Mucosa of rectum (tissue), 2 donors: ENCODE data around the gene CHST3.
"Not testable (repeated sequence)": the region's sequence is repeated elsewhere in the genome, so short reads cannot be mapped to it uniquely, and the experiment has no call there.

Experiments used
- H3K27ac ChIP-seq, 2 donors: one replicate each; pipeline ENCODE4 v1.7.0; 2013; ENCODE audit warnings: inconsistent platforms in 2 of 2, low read depth in 2 of 2, low read length in 2 of 2
- H3K27me3 ChIP-seq, 2 donors: one replicate each; pipeline ENCODE4 v1.7.0; 2013; ENCODE audit warnings: low read length in 2 of 2; ENCODE audit not compliant: control insufficient read depth in 2 of 2, insufficient read depth in 2 of 2
- H3K36me3 ChIP-seq, 2 donors: one replicate each; pipeline ENCODE4 v1.7.0; 2013; ENCODE audit warnings: low read length in 2 of 2; ENCODE audit not compliant: control insufficient read depth in 2 of 2, insufficient read depth in 2 of 2
- H3K4me1 ChIP-seq, 2 donors: one replicate each; pipeline ENCODE4 v1.7.0; 2013; ENCODE audit warnings: low read length in 2 of 2, mild to moderate bottlenecking in 1 of 2; ENCODE audit not compliant: control insufficient read depth in 2 of 2, insufficient read depth in 2 of 2
- H3K4me3 ChIP-seq, 2 donors: one replicate each; pipeline ENCODE4 v1.7.0; 2013; ENCODE audit warnings: low read length in 2 of 2
- H3K9ac ChIP-seq, 2 donors: one replicate each; pipeline ENCODE4 v1.7.0; 2013; ENCODE audit warnings: low read length in 2 of 2, low read depth in 1 of 2, mild to moderate bottlenecking in 1 of 2
- H3K9me3 ChIP-seq, 2 donors: one replicate each; pipeline ENCODE4 v1.7.0; 2013; ENCODE audit warnings: low read length in 2 of 2; ENCODE audit not compliant: control insufficient read depth in 2 of 2
- donor health status: healthy.
- donor health status: Normal muscosa, but diverticular disease.

Gene CHST3

DNA sequence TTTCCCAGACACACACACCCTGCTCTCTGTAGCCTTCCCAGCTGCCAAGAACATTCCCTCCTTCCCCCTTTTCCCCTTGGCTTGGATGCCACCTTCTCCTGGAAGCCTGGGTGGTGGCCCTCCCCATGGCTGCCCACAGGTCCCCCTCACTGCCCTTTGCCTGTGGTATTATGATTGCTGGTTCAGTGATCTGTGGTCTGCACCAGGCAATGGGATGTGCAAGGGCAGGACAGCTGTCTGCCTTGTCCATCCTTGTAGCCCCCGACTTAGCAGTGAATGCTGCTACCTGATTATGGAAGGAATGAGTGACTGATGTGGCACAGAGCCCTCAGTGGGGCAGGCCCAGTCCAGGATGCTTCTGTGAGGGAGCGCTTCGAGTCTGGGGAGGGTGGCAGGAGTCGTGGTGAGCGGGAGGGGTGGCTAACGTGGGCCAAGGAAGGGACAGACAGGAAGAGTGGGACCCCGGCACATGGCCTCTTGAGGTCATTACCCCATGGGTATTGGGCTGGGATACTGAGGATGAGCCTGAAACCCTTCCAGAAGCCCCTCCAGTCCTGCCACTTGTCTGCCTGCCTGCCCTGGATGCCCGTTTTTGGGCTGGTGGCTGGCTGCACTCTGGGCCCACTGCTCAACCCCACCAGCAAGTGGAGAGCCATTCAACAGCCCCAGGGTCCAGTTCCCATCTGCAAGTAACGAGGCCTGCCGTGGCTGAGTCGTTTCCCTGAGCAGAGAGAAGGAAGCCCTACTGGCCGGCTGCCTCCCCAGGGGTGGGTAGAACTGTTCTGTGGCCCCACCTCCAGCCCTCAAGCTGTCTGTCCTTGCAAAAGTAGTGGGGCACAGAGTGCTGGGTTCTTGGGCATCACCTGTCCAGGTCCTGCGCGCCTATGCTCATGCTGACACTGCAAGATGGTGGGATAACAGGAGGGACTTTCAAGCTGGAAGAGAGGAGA is 8.8 kb downstream of the CHST3 start:
- H3K9ac ChIP-seq = no peak overlapping the region
- no peak overlapping the region for H3K4me3 ChIP-seq
- no peak overlapping the region for H3K27ac ChIP-seq
- no peaks in the 10 kb centered on the region for H3K36me3 ChIP-seq
- peaks cover 12 to 22% of the 10 kb centered on the region in 2 donors for H3K4me1 ChIP-seq
- H3K9me3 ChIP-seq = no peaks in the 10 kb centered on the region
- no peaks in the 10 kb centered on the region for H3K27me3 ChIP-seq

- Histone ChIP-seq H3K27ac (no peak overlapping the region), H3K36me3 (no peaks in the 10 kb centered on the region), H3K4me3 (no peak overlapping the region), H3K4me1 (peaks cover 12 to 22% of the 10 kb centered on the region in 2 donors), H3K9ac (no peak overlapping the region), H3K9me3 (no peaks in the 10 kb centered on the region), H3K27me3 (no peaks in the 10 kb centered on the region)
These were observed 9.7 kb downstream of the CHST3 start for GRCh38 chr10:71973777-71974488.

DNA sequence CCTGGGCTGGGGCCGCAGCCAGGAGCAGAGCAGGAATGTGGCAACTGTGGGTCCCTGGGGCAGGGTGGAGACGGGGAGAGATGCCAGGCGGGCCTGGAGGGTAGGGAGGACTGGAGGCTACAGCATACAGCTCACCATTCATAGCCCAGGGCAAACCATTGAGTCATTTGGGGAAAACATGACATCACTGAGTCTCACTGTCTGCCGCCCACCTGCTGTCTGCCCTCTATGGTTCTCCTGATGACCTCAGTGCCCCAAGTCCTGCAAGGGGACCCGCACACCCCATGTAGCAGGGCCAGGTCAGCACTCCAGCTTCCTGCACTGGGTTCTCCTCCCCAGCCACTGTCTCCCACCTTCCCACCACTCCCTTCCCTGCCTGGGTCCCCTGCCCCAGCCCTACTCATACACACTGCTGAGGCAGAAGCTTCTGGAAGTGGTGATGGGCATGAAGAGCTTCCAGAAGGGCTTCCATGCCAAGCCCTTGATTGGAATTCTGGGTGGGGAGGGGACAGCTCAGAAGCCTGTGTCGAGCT is 10.4 kb downstream of the CHST3 start:
- Histone ChIP-seq H3K36me3 (no peaks in the 10 kb centered on the region), H3K27ac (no peak overlapping the region), H3K4me1 (peaks cover 12 to 22% of the 10 kb centered on the region in 2 donors), H3K9me3 (no peaks in the 10 kb centered on the region), H3K4me3 (no peak overlapping the region), H3K9ac (no peak overlapping the region), H3K27me3 (no peaks in the 10 kb centered on the region)

GRCh38 chr10:71975087-71975870 is 11.1 kb downstream of the CHST3 start:
- H3K27me3 ChIP-seq = no peaks in the 10 kb centered on the region
- H3K36me3 ChIP-seq = no peaks in the 10 kb centered on the region
- peaks cover 12 to 22% of the 10 kb centered on the region in 2 donors for H3K4me1 ChIP-seq
- H3K9ac ChIP-seq = peak overlapping the region in 1 of 2 donors; percentile 1
- H3K4me3 ChIP-seq = no peak overlapping the region
- peak overlapping the region; percentile 4 to 44 for H3K27ac ChIP-seq
- no peaks in the 10 kb centered on the region for H3K9me3 ChIP-seq

GRCh38 chr10:71975871-71976725 is 11.9 kb downstream of the CHST3 start:
- no peaks in the 10 kb centered on the region for H3K9me3 ChIP-seq
- no peaks in the 10 kb centered on the region for H3K27me3 ChIP-seq
- no peaks in the 10 kb centered on the region for H3K36me3 ChIP-seq
- H3K27ac ChIP-seq = peak overlapping the region; percentile 44 to 50
- H3K4me1 ChIP-seq = peaks cover 14 to 17% of the 10 kb centered on the region in 2 donors
- H3K4me3 ChIP-seq = no peak overlapping the region
- H3K9ac ChIP-seq = peak overlapping the region in 1 of 2 donors; percentile 4

DNA sequence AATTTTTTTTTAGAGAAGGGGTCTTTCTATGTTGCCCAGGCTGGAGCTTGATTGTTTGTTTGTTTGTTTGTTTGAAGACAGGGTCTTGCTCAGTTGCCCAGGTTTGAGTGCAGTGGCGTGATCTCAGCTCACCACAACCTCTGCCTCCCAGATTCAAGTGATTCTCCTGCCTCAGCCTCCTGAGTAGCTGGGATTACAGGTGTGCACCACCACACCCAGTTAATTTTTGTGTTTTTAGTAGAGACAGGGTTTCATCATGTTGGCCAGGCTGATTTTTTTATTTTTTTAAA is 13.4 kb downstream of the CHST3 start:
- not testable (repeated sequence) for H3K27ac ChIP-seq, H3K9ac ChIP-seq, H3K36me3 ChIP-seq, H3K27me3 ChIP-seq, H3K4me3 ChIP-seq, H3K9me3 ChIP-seq
- peaks cover 17% of the 10 kb centered on the region in 2 donors for H3K4me1 ChIP-seq

DNA sequence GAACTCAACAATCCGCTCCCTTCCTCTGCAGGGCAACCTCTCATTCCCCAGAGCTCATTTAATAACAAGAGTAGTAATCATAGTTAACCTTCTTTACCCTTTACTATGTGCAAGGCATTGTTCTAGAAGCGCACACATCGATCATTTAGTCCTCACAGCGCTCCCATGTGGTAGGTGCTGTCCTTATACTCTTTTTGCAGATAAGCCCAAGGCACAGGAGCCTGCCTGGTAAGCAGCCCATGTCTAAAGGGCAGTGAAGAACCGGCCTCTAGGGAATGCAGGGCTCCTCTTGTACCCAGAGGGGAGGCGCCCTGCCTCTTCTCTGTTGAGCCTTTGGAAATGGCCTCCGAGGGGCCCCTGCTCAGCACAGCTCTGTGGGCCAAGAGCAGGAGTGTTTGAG is 14.3 kb downstream of the CHST3 start:
- Histone ChIP-seq H3K4me1 (peaks cover 17% of the 10 kb centered on the region in 2 donors), H3K27me3 (no peaks in the 10 kb centered on the region), H3K4me3 (no peak overlapping the region), H3K27ac (peak overlapping the region in 1 of 2 donors; percentile 23), H3K9ac (no peak overlapping the region), H3K36me3 (no peaks in the 10 kb centered on the region), H3K9me3 (no peaks in the 10 kb centered on the region)

DNA sequence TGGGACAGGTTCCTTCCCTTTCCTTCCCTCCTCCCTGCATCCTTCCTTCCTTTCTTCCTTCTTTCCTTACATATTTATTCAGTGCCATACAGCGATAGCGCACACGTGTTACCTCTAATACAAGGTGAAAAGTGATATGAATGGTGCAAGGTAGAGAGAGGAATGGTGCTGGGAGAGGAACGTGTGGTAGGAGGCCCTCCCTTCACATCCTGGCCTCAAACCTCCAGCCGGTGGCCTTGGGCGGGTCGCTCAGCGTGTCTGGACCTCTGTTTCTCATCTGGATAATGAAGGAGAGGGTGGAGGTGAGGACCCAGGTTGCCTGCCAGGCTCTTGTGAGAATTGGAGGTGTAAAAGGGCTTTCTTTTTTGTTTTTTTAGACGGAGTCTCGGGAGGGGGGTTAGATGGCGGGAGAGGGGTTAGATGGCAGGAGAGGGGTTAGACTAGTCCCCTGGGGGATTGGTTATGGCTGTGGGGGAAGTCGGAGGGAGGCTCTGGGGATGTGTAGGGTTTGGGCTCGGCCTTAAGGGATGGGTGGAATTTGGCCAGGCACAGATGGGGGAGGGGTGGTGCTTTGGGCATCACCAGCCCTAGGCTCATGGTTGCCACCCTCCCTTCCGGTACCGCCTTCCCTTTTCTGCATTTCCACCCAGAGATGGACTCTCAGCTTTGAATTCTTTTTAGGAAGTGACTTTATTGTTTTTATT is 14.9 kb downstream of the CHST3 start:
- no peaks in the 10 kb centered on the region for H3K9me3 ChIP-seq
- no peaks in the 10 kb centered on the region for H3K36me3 ChIP-seq
- peaks cover 17% of the 10 kb centered on the region in 2 donors for H3K4me1 ChIP-seq
- H3K9ac ChIP-seq = no peak overlapping the region
- no peak overlapping the region for H3K4me3 ChIP-seq
- no peaks in the 10 kb centered on the region for H3K27me3 ChIP-seq
- H3K27ac ChIP-seq = peak overlapping the region in 1 of 2 donors; percentile 23

GRCh38 chr10:71979692-71980062 is 15.5 kb downstream of the CHST3 start:
- Histone ChIP-seq H3K27me3 (no peaks in the 10 kb centered on the region), H3K4me1 (peaks cover 17% of the 10 kb centered on the region in 2 donors), H3K9ac (no peak overlapping the region), H3K9me3 (no peaks in the 10 kb centered on the region), H3K4me3 (no peak overlapping the region), H3K27ac (no peak overlapping the region), H3K36me3 (no peaks in the 10 kb centered on the region)
